ENCODE measurements around the gene SLC23A1.

Gene SLC23A1

DNA sequence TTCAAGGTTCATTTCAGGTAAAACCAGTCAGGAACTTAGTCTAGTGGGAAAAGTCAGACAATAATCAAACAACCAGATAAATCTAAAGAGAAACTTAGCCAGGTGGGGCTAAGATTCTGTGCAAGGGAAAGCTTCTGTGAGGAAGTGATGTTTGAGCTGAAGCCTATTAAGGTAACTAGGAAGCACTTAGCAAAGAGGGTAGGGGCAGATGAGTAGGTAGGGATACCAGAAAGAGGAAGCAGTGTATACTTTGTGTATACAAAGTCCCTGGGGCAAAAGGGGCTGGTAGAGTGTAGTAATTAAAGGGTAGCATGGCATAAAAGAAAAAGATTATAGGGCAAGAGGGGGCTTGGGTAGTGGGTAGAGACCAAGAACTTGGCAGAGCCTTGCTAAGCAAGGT lies 24.4 kb upstream of the SLC23A1 start:
- no peak for DNase-seq (ENCODE audit: extremely low read depth, low read depth)
- H3K4me3 ChIP-seq (replicated peaks; ENCODE audit: low read depth, low read length) = no peak overlapping the region
- TF ChIP-seq, protein P1, sequence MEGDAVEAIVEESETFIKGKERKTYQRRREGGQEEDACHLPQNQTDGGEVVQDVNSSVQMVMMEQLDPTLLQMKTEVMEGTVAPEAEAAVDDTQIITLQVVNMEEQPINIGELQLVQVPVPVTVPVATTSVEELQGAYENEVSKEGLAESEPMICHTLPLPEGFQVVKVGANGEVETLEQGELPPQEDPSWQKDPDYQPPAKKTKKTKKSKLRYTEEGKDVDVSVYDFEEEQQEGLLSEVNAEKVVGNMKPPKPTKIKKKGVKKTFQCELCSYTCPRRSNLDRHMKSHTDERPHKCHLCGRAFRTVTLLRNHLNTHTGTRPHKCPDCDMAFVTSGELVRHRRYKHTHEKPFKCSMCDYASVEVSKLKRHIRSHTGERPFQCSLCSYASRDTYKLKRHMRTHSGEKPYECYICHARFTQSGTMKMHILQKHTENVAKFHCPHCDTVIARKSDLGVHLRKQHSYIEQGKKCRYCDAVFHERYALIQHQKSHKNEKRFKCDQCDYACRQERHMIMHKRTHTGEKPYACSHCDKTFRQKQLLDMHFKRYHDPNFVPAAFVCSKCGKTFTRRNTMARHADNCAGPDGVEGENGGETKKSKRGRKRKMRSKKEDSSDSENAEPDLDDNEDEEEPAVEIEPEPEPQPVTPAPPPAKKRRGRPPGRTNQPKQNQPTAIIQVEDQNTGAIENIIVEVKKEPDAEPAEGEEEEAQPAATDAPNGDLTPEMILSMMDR (IDR thresholded peaks at IDR 0.05; ENCODE audit: low read depth, low read length, missing control alignments) = no peak

DNA sequence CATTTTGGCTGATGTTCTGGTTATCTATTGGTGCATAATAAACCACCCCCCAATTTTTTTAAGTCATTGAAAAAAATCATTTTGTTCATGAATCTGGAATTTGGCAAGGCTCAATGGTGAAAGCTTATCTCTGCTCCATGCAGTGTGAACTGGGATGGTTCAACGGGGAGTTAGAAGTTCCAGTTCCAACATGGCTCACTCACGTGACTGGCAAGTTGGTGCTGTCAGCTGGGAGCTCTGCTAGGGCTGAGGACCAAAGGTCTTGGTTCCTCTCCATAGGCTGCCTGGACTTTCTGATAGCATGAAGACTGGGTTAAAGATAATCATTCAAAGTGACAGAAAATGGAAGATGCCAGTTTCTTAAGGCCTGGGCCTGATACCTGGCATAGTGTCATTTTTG lies 23.9 kb upstream of the SLC23A1 start:
- no peak overlapping the region for H3K4me3 ChIP-seq (replicated peaks; ENCODE audit: low read depth, low read length)
- DNase-seq (ENCODE audit: extremely low read depth, low read depth) = no peak
- TF ChIP-seq, protein P1 (IDR thresholded peaks at IDR 0.05; ENCODE audit: low read depth, low read length, missing control alignments) = no peak

DNA sequence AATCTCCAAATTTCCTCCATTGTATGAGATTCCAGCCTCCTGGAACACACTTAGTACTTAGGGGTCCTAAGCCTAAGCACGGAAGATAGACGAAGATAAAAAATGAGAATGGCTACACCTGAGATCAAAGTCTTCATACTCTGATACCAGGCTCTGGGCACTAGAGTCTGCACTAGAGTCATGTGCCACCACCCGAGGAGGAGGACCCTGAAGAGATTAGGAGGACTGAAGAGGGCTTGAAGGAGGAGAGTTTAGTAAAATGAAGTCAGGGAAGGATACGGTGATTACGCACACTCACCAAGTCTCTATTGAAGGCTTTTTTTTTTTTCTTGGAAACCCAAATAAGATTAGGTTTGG lies 21.4 kb upstream of the SLC23A1 start:
- H3K4me3 ChIP-seq (replicated peaks; ENCODE audit: low read depth, low read length) = peak overlapping the region; percentile 56
- DNase-seq (ENCODE audit: extremely low read depth, low read depth) = no peak
- TF ChIP-seq, protein P1 (IDR thresholded peaks at IDR 0.05; ENCODE audit: low read depth, low read length, missing control alignments) = no peak

DNA sequence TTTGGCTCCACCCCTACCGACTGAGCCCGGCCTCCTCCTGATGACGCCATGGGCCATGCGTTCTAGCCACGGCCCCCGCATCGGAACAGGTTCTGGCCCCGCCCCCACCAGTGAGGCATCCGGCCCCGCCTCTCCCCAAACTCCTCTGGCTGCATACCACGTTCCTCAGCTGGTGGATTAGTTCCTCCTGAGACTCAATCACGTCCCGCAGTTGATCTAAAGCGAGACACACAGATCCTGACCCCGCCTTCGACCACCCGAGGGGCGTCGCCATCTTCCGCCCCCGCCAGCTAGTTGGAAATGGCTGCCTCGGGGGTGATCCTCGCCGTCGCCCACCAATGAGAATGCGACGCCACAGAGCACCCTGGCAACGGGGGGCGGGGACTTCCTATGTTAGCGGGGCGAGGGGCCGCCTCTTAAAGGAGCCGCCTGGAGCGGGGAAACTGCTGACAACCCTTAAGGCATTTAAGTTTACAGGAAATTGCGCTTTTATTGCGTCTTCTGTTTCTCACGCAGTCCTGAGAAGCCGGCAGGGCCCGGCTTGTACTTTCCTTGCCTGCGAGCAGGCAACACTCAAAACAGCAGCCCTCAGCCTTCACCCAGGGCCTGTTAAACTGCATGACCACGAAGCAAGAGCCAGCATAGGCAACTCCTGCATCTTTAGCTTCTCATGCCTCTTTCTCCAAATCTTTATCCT lies 20.8 kb upstream of the SLC23A1 start, which contains the start of gene SPATA24:
Gene SPATA24 (minus strand): TSS at position 303 of the 697 bp plus-strand sequence. CDS start 29 bp downstream, at position 274.
- DNase-seq (ENCODE audit: extremely low read depth, low read depth) = peak; percentile 90
- TF ChIP-seq, protein P1 (IDR thresholded peaks at IDR 0.05; ENCODE audit: low read depth, low read length, missing control alignments) = no peak
- peak within 1 kb of the TSS; percentile 56 for H3K4me3 ChIP-seq (replicated peaks; ENCODE audit: low read depth, low read length)

DNA sequence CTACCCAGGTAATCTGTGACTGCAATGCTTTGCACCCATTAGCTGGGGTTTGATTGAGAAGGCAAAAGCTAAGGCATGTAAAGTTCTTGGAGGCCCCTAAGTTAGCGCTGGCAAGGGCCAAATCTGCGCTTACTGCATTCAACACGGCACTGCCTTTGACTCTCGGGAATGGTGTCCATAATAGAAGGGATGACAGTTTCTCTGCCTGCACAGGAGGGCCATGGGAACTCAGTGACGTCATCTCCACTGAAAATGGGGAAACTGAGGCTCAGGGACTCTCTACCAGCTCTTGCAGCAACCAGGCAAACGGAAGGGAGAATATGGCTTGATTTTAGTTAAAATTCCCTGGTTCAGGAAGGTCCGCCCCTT lies 20.3 kb upstream of the SLC23A1 start:
- peak overlapping the region; percentile 56 for H3K4me3 ChIP-seq (replicated peaks; ENCODE audit: low read depth, low read length)
- TF ChIP-seq, protein P1 (IDR thresholded peaks at IDR 0.05; ENCODE audit: low read depth, low read length, missing control alignments) = no peak
- DNase-seq (ENCODE audit: extremely low read depth, low read depth) = no peak

DNA sequence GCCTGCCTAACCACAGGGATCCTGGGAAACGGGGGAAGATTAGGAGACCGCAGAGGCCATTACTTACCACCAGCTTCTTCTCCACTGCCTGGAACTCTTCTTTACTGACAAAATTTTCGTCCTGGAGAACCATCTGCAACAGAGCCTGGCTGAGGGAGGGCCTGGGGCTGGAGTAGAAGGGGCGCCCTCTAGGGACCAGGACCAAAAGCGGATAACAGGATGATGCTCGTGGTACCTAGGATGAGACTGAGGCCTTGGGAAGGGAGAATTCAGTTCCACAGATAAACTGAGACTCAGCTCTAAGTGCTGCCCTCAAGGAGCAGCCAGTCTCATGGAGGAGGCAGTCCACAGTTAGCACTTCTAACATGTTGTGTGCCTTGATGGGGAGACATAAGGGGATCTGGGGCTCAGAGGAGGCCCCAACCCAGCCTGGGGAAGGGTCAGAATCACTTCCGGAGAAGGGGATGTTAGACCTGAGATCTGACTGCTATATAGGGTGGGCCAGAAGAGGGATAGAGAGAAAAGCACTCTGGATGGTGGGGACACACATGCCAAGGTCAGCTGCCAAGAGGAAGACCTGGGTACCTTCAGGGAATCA lies 19.6 kb upstream of the SLC23A1 start:
- TF ChIP-seq, protein P1 (IDR thresholded peaks at IDR 0.05; ENCODE audit: low read depth, low read length, missing control alignments) = peak; percentile 55
- peak overlapping the region; percentile 56 for H3K4me3 ChIP-seq (replicated peaks; ENCODE audit: low read depth, low read length)
- DNase-seq (ENCODE audit: extremely low read depth, low read depth) = no peak

All from HFF-Myc (cell line).